Measurements from ENCODE around the gene XXYLT1.
"Not testable (repeated sequence)": the region's sequence is repeated elsewhere in the genome, so short reads cannot be mapped to it uniquely, and the experiment has no call there.

XXYLT1 gene

GRCh38 chr3:195221015-195221853 is 49.7 kb downstream of the XXYLT1 start:
- peaks cover 5 to 8% of the 10 kb centered on the region in 2 donors for H3K36me3 ChIP-seq (ENCODE audit: control insufficient read depth in 1 of 2, insufficient read depth in 2 of 2, low read length in 2 of 2)
- peak overlapping the region; percentile 36 for H3K27ac ChIP-seq (ENCODE audit: low read length)

GRCh38 chr3:195219351-195220230 is 51.4 kb downstream of the XXYLT1 start:
- H3K27ac ChIP-seq (ENCODE audit: low read length): no peak overlapping the region
- no peaks in the 10 kb centered on the region for H3K9me3 ChIP-seq (ENCODE audit: control insufficient read depth in 1 of 2, low read length in 2 of 2)
- H3K36me3 ChIP-seq (ENCODE audit: control insufficient read depth in 1 of 2, insufficient read depth in 2 of 2, low read length in 2 of 2): no peaks in the 10 kb centered on the region
- no peaks in the 10 kb centered on the region for H3K27me3 ChIP-seq (ENCODE audit: low read depth, low read length)
- no peak overlapping the region for H3K4me3 ChIP-seq (ENCODE audit: low read depth in 1 of 2, low read length in 2 of 2)
- H3K4me1 ChIP-seq (ENCODE audit: control insufficient read depth in 1 of 2, insufficient read depth in 2 of 2, low read length in 2 of 2): peaks cover 5 to 20% of the 10 kb centered on the region in 2 donors

More at GRCh38 chr3:195221015-195221853, 49.7 kb downstream of the XXYLT1 start:
- Histone ChIP-seq H3K4me1 (ENCODE audit: control insufficient read depth in 1 of 2, insufficient read depth in 2 of 2, low read length in 2 of 2) (peaks cover 5 to 20% of the 10 kb centered on the region in 2 donors), H3K4me3 (ENCODE audit: low read depth in 1 of 2, low read length in 2 of 2) (no peak overlapping the region), H3K9me3 (ENCODE audit: control insufficient read depth in 1 of 2, low read length in 2 of 2) (no peaks in the 10 kb centered on the region), H3K27me3 (ENCODE audit: low read depth, low read length) (no peaks in the 10 kb centered on the region)

GRCh38 chr3:195218331-195218730 is 52.6 kb downstream of the XXYLT1 start:
- not testable (repeated sequence) for H3K36me3 ChIP-seq (ENCODE audit: control insufficient read depth in 1 of 2, insufficient read depth in 2 of 2, low read length in 2 of 2)

GRCh38 chr3:195215576-195215975 is 55.4 kb downstream of the XXYLT1 start:
- not testable (repeated sequence) for H3K27ac ChIP-seq (ENCODE audit: low read length); H3K27me3 ChIP-seq (ENCODE audit: low read depth, low read length); H3K4me3 ChIP-seq (ENCODE audit: low read depth in 1 of 2, low read length in 2 of 2); H3K36me3 ChIP-seq (ENCODE audit: control insufficient read depth in 1 of 2, insufficient read depth in 2 of 2, low read length in 2 of 2); H3K4me1 ChIP-seq (ENCODE audit: control insufficient read depth in 1 of 2, insufficient read depth in 2 of 2, low read length in 2 of 2); H3K9me3 ChIP-seq (ENCODE audit: control insufficient read depth in 1 of 2, low read length in 2 of 2)

More at GRCh38 chr3:195218331-195218730, 52.6 kb downstream of the XXYLT1 start:
- not testable (repeated sequence) for H3K9me3 ChIP-seq (ENCODE audit: control insufficient read depth in 1 of 2, low read length in 2 of 2); H3K27me3 ChIP-seq (ENCODE audit: low read depth, low read length); H3K27ac ChIP-seq (ENCODE audit: low read length); H3K4me3 ChIP-seq (ENCODE audit: low read depth in 1 of 2, low read length in 2 of 2)
- H3K4me1 ChIP-seq (ENCODE audit: control insufficient read depth in 1 of 2, insufficient read depth in 2 of 2, low read length in 2 of 2): peaks cover 5 to 19% of the 10 kb centered on the region in 2 donors

- Histone ChIP-seq H3K4me3 (ENCODE audit: low read depth in 1 of 2, low read length in 2 of 2) (no peak overlapping the region), H3K27me3 (ENCODE audit: low read depth, low read length) (no peaks in the 10 kb centered on the region), H3K36me3 (ENCODE audit: control insufficient read depth in 1 of 2, insufficient read depth in 2 of 2, low read length in 2 of 2) (no peaks in the 10 kb centered on the region), H3K4me1 (ENCODE audit: control insufficient read depth in 1 of 2, insufficient read depth in 2 of 2, low read length in 2 of 2) (peaks cover 9 to 10% of the 10 kb centered on the region in 2 donors), H3K9me3 (ENCODE audit: control insufficient read depth in 1 of 2, low read length in 2 of 2) (no peaks in the 10 kb centered on the region), H3K27ac (ENCODE audit: low read length) (no peak overlapping the region)
Measured at GRCh38 chr3:195214381-195214780, 56.6 kb downstream of the XXYLT1 start.

- H3K27ac ChIP-seq (ENCODE audit: low read length): no peak overlapping the region
- H3K27me3 ChIP-seq (ENCODE audit: low read depth, low read length): no peaks in the 10 kb centered on the region
- H3K36me3 ChIP-seq (ENCODE audit: control insufficient read depth in 1 of 2, insufficient read depth in 2 of 2, low read length in 2 of 2): no peaks in the 10 kb centered on the region
- peaks cover 12 to 16% of the 10 kb centered on the region in 2 donors for H3K4me1 ChIP-seq (ENCODE audit: control insufficient read depth in 1 of 2, insufficient read depth in 2 of 2, low read length in 2 of 2)
- no peak overlapping the region for H3K4me3 ChIP-seq (ENCODE audit: low read depth in 1 of 2, low read length in 2 of 2)
- H3K9me3 ChIP-seq (ENCODE audit: control insufficient read depth in 1 of 2, low read length in 2 of 2): no peaks in the 10 kb centered on the region
Measured at GRCh38 chr3:195213639-195214315, 57.2 kb downstream of the XXYLT1 start.

GRCh38 chr3:195212749-195213375 is 58.1 kb downstream of the XXYLT1 start:
- peaks cover 12 to 23% of the 10 kb centered on the region in 2 donors for H3K4me1 ChIP-seq (ENCODE audit: control insufficient read depth in 1 of 2, insufficient read depth in 2 of 2, low read length in 2 of 2)
- H3K4me3 ChIP-seq (ENCODE audit: low read depth in 1 of 2, low read length in 2 of 2): no peak overlapping the region
- H3K27ac ChIP-seq (ENCODE audit: low read length): no peak overlapping the region

GRCh38 chr3:195212033-195212748 is 58.8 kb downstream of the XXYLT1 start:
- Histone ChIP-seq H3K27ac (ENCODE audit: low read length) (no peak overlapping the region), H3K36me3 (ENCODE audit: control insufficient read depth in 1 of 2, insufficient read depth in 2 of 2, low read length in 2 of 2) (no peaks in the 10 kb centered on the region), H3K4me3 (ENCODE audit: low read depth in 1 of 2, low read length in 2 of 2) (no peak overlapping the region), H3K4me1 (ENCODE audit: control insufficient read depth in 1 of 2, insufficient read depth in 2 of 2, low read length in 2 of 2) (peaks cover 12 to 24% of the 10 kb centered on the region in 2 donors), H3K9me3 (ENCODE audit: control insufficient read depth in 1 of 2, low read length in 2 of 2) (no peaks in the 10 kb centered on the region), H3K27me3 (ENCODE audit: low read depth, low read length) (no peaks in the 10 kb centered on the region)

More at GRCh38 chr3:195212749-195213375, 58.1 kb downstream of the XXYLT1 start:
- Histone ChIP-seq H3K27me3 (ENCODE audit: low read depth, low read length) (no peaks in the 10 kb centered on the region), H3K36me3 (ENCODE audit: control insufficient read depth in 1 of 2, insufficient read depth in 2 of 2, low read length in 2 of 2) (no peaks in the 10 kb centered on the region), H3K9me3 (ENCODE audit: control insufficient read depth in 1 of 2, low read length in 2 of 2) (no peaks in the 10 kb centered on the region)

- H3K36me3 ChIP-seq (ENCODE audit: control insufficient read depth in 1 of 2, insufficient read depth in 2 of 2, low read length in 2 of 2): no peaks in the 10 kb centered on the region
- H3K4me3 ChIP-seq (ENCODE audit: low read depth in 1 of 2, low read length in 2 of 2): peak overlapping the region in 1 of 2 donors; percentile 34
- H3K27ac ChIP-seq (ENCODE audit: low read length): peak overlapping the region; percentile 86
- no peaks in the 10 kb centered on the region for H3K9me3 ChIP-seq (ENCODE audit: control insufficient read depth in 1 of 2, low read length in 2 of 2)
- H3K4me1 ChIP-seq (ENCODE audit: control insufficient read depth in 1 of 2, insufficient read depth in 2 of 2, low read length in 2 of 2): peaks cover 12 to 25% of the 10 kb centered on the region in 2 donors
- H3K27me3 ChIP-seq (ENCODE audit: low read depth, low read length): no peaks in the 10 kb centered on the region
Measured at GRCh38 chr3:195210266-195210973, 60.5 kb downstream of the XXYLT1 start.

- Histone ChIP-seq H3K36me3 (ENCODE audit: control insufficient read depth in 1 of 2, insufficient read depth in 2 of 2, low read length in 2 of 2) (no peaks in the 10 kb centered on the region), H3K4me3 (ENCODE audit: low read depth in 1 of 2, low read length in 2 of 2) (peak overlapping the region in 1 of 2 donors; percentile 34), H3K9me3 (ENCODE audit: control insufficient read depth in 1 of 2, low read length in 2 of 2) (no peaks in the 10 kb centered on the region), H3K27ac (ENCODE audit: low read length) (peak overlapping the region; percentile 86), H3K27me3 (ENCODE audit: low read depth, low read length) (no peaks in the 10 kb centered on the region), H3K4me1 (ENCODE audit: control insufficient read depth in 1 of 2, insufficient read depth in 2 of 2, low read length in 2 of 2) (peaks cover 18 to 30% of the 10 kb centered on the region in 2 donors)
Measured at GRCh38 chr3:195209847-195210265, 61.1 kb downstream of the XXYLT1 start.

Data from muscle layer of duodenum (tissue), 2 donors.